Stimulated activated naive B cell treated with anti-CD40 and anti-IgM and Interleukin-4, amounts not matched to agents 10 μg/mL and 1 μg/mL and 100 μg/mL, for 72 hours (primary cell): ENCODE results near the gene C5.
"Not testable (repeated sequence)": the region's sequence is repeated elsewhere in the genome, so short reads cannot be mapped to it uniquely, and the experiment has no call there.

Experiments used
- ATAC-seq, 2 donors: fragments of 150-1000 bp; cut with Tn5 transposase; replicated peaks; 2 replicates each; pipeline ENCODE4 v1.10.0; 2021; ENCODE audit warnings: moderate library complexity in 1 of 2
- DNase-seq: peaks from one replicate; pipeline ENCODE4 v3.0.0; 2021
- H3K27ac Mint-ChIP-seq: one replicate; pipeline ENCODE4 v1.8.0; 2022; ENCODE audit warnings: mild to moderate bottlenecking, mixed read lengths
- H3K27me3 Mint-ChIP-seq, 2 donors: one replicate each; pipeline ENCODE4 v1.8.0; 2022; ENCODE audit warnings: mixed read lengths in 2 of 2
- H3K36me3 Mint-ChIP-seq, 2 donors: one replicate each; pipeline ENCODE4 v1.8.0; 2022; ENCODE audit warnings: mixed read lengths in 2 of 2, mild to moderate bottlenecking in 1 of 2
- H3K4me1 Mint-ChIP-seq, 2 donors: one replicate each; pipeline ENCODE4 v1.8.0; 2022; ENCODE audit warnings: mixed read lengths in 2 of 2, mild to moderate bottlenecking in 1 of 2
- H3K4me3 Mint-ChIP-seq, 2 donors: one replicate each; pipeline ENCODE4 v1.8.0; 2022; ENCODE audit warnings: mild to moderate bottlenecking in 2 of 2, mixed read lengths in 2 of 2, moderate library complexity in 1 of 2
- H3K9me3 Mint-ChIP-seq, 2 donors: one replicate each; pipeline ENCODE4 v1.8.0; 2022; ENCODE audit warnings: mixed read lengths in 2 of 2, mild to moderate bottlenecking in 1 of 2

The C5 gene

DNA sequence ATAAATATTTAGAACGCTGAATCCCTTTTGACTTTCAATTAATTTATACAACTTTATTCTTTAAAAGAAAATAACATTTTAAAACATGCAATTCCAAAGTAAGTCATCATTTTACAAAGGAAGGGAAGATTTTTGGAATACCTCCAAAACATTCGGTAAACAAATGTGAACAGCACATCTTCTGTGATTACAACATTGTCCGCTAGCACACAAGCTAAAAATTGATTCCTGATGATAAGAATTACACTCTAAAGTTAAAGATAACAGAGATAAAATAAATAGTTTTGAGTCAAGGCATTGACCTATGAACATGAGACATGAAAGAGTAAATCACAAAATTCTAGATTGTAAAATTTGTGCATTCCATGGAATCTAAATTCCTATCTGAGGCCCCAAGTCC is 67.2 kb downstream of the C5 start:
- Mint-ChIP-seq H3K27me3 (no peaks in the 10 kb centered on the region), H3K4me3 (no peak overlapping the region), H3K27ac (no peak overlapping the region), H3K36me3 (peaks cover 0 to 3% of the 10 kb centered on the region in 2 donors), H3K4me1 (peaks cover 0 to 2% of the 10 kb centered on the region in 2 donors), H3K9me3 (no peaks in the 10 kb centered on the region)
- no peak for ATAC-seq
- DNase-seq: no peak

DNA sequence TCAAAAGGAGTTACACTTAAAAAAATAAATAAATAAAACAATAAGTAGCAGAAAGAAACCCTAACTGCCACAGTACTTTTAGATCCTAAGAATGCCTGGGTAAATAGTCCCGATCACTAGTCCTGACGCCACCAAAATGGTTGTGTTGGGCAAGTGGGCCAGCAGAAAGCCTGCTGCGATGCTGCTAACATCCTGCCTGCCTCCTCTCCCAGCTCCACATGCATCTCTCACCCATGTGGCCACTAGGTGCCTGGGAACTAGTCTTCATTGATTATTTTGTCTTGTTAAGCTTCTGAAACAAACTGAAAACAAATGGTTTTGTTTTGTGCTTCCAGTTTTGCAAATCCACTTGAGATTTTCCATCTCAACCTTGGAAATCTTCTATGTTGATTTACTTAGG is 69.1 kb downstream of the C5 start:
- ATAC-seq (no peak), DNase-seq (no peak)
- Mint-ChIP-seq H3K4me3 (no peak overlapping the region), H3K4me1 (peaks cover 0 to 2% of the 10 kb centered on the region in 2 donors), H3K27me3 (no peaks in the 10 kb centered on the region), H3K27ac (no peak overlapping the region), H3K9me3 (no peaks in the 10 kb centered on the region), H3K36me3 (peaks cover 0 to 3% of the 10 kb centered on the region in 2 donors)

DNA sequence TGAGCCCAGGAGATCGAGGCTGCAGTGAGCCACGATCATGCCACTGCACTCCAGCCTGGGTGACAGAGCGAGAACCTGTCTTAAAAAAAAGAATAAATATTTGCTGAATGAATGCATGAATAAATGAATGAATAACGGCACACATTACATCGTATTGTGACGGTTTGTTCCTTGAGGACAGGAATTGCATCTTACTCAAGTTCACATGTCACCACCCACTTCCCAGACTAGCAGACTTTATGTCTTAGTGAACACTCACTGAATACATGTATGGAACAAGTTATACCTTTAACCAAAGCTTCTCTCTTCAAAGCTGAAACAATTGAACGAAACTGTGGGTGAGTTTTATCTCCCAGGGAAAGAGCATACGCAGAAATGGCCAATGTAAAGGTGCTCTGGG is 70.3 kb downstream of the C5 start:
- Mint-ChIP-seq H3K4me1 (peaks cover 0 to 2% of the 10 kb centered on the region in 2 donors), H3K36me3 (peaks cover 0 to 3% of the 10 kb centered on the region in 2 donors), H3K4me3 (no peak overlapping the region), H3K9me3 (no peaks in the 10 kb centered on the region), H3K27me3 (no peaks in the 10 kb centered on the region), H3K27ac (no peak overlapping the region)
- ATAC-seq: no peak
- no peak for DNase-seq

DNA sequence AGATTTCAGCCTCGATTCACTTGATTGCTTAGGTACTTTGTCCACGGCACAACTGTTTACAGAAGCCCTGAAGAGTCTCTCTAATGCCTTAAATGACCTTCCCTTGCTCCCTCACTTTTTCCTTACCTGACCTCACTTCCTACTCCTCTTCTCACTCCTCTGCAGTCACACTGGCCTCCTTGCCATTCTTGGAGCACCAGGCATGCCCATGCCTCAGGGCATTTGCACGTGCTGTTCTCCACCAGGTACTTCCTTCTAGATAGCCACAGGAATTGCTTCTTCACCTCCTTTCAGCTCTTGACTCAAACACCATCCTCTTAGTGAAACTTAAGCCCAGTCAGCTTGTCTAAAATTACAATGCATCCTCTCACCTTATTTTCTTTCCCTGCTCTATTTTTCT is 71.1 kb downstream of the C5 start:
- no peak for ATAC-seq
- Mint-ChIP-seq H3K4me1 (peaks cover 0 to 2% of the 10 kb centered on the region in 2 donors), H3K36me3 (peaks cover 0 to 3% of the 10 kb centered on the region in 2 donors)

DNA sequence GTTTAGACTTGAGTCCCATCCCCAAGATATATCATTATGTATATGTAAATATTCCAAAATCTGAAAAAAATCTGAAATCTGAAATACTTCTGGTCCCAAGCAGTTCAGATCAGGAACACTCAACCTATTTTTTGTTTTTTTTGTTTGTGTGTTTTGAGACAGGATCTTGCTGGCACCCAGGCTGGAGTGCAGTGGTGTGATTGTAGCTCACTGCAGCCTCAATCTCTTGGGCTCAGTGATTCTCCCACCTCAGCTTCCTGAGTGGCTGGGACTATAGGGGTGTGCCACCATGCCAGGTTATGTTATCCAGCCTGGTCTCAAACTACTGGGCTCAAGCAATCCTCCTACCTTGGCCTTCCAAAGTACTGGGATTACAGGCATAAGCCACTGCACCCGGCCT is 72.8 kb downstream of the C5 start:
- H3K36me3 Mint-ChIP-seq: peaks cover 0 to 3% of the 10 kb centered on the region in 2 donors
- no peak for DNase-seq
- no peak for ATAC-seq
- no peak overlapping the region for H3K4me3 Mint-ChIP-seq
- no peaks in the 10 kb centered on the region for H3K27me3 Mint-ChIP-seq
- H3K9me3 Mint-ChIP-seq: no peaks in the 10 kb centered on the region
- peaks cover 3% of the 10 kb centered on the region in 2 donors for H3K4me1 Mint-ChIP-seq
- H3K27ac Mint-ChIP-seq: no peak overlapping the region

More for the DNA sequence above, 71.1 kb downstream of the C5 start:
- Mint-ChIP-seq H3K27me3 (no peaks in the 10 kb centered on the region), H3K9me3 (no peaks in the 10 kb centered on the region), H3K4me3 (no peak overlapping the region), H3K27ac (no peak overlapping the region)
- DNase-seq: no peak

DNA sequence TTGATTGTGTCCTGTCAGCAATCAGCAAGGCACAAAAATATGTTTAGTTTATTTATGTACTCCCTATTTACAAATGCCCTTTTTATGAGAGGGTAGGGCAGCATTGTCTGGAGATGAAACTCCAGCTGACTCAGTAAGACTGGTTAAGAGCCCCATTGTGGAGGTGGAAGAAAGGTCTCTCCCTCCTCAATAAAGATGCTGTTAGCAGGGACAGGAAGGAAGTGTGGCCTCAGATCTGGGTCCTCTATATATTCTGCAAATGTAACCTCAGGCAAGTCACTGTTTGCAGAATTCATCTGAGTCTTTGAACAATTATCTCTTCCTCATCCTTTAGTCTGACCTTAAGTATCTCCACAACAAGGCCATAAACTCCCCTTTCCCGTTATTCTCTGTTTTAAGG is 75.2 kb downstream of the C5 start:
- H3K27ac Mint-ChIP-seq: no peak overlapping the region
- peaks cover 0 to 3% of the 10 kb centered on the region in 2 donors for H3K36me3 Mint-ChIP-seq
- H3K9me3 Mint-ChIP-seq: no peaks in the 10 kb centered on the region
- ATAC-seq: no peak
- H3K27me3 Mint-ChIP-seq: no peaks in the 10 kb centered on the region
- H3K4me1 Mint-ChIP-seq: peaks cover 5 to 12% of the 10 kb centered on the region in 2 donors
- no peak overlapping the region for H3K4me3 Mint-ChIP-seq
- no peak for DNase-seq

DNA sequence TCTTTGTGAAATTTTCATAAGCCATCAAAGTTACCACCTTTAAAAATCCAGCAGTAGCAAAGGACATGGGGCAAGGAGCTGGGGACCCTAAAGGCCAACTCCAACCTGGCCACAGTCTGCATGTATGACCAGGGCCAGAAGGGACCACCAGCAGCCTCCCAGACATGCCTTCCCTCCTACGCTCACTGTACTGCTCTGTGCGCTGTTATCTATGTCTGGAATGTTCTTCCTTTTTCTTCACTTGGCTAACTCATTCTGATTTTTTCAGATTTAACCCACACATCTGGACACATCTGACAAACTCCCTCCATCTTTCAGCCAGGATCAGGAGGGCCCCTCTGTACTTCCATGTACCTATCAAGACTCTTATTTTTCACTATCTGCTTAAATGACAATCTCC is 75.9 kb downstream of the C5 start:
- no peak overlapping the region for H3K4me3 Mint-ChIP-seq
- no peaks in the 10 kb centered on the region for H3K9me3 Mint-ChIP-seq
- H3K27ac Mint-ChIP-seq: no peak overlapping the region
- H3K36me3 Mint-ChIP-seq: peaks cover 0 to 7% of the 10 kb centered on the region in 2 donors
- no peak for DNase-seq
- H3K27me3 Mint-ChIP-seq: no peaks in the 10 kb centered on the region
- H3K4me1 Mint-ChIP-seq: peaks cover 5 to 12% of the 10 kb centered on the region in 2 donors
- ATAC-seq: no peak

DNA sequence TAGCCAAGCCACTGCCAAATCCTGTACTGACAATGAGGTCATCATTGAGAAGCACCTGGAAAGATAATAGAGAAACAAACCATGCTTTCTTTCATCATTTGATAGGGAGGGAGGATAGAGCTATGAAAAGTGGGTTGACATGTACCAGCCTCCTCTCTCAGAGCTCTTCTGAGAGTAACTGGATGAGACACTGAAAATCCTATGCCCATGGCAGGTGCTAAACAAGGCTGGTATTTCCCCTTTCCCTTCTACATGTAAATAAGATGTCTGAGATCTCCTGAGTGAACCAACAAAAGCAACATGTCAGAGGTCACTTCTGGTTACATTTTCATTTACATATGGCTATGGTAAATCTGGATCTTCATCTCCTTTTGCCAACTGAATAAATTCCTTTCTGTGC is 78.1 kb downstream of the C5 start:
- Mint-ChIP-seq H3K27me3 (no peaks in the 10 kb centered on the region), H3K27ac (no peak overlapping the region), H3K4me1 (peaks cover 5 to 12% of the 10 kb centered on the region in 2 donors), H3K4me3 (no peak overlapping the region), H3K36me3 (peaks cover 2 to 4% of the 10 kb centered on the region in 2 donors), H3K9me3 (no peaks in the 10 kb centered on the region)
- peak; percentile 76 to 80 for ATAC-seq
- no peak for DNase-seq

DNA sequence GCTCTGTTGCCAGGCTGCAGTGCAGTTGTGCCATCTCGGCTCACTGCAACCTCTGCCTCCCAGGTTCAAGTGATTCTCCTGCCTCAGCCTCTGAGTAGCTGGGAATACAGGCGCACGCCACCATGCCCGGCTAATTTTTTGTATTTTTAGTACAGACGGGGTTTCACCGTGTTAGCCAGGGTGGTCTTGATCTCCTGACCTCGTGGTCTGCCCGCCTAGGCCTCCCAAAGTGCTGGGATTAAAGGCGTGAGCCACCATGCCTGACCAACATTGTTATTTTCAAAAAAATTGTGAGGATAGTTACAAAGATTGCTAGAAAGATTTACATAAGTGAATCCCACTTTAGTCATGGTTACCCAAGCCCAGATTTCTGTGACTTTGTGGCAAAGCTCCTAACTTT is 78.6 kb downstream of the C5 start:
- H3K4me3 Mint-ChIP-seq, H3K27me3 Mint-ChIP-seq, H3K9me3 Mint-ChIP-seq, H3K27ac Mint-ChIP-seq, DNase-seq, H3K36me3 Mint-ChIP-seq, ATAC-seq: not testable (repeated sequence)
- peaks cover 5 to 12% of the 10 kb centered on the region in 2 donors for H3K4me1 Mint-ChIP-seq

DNA sequence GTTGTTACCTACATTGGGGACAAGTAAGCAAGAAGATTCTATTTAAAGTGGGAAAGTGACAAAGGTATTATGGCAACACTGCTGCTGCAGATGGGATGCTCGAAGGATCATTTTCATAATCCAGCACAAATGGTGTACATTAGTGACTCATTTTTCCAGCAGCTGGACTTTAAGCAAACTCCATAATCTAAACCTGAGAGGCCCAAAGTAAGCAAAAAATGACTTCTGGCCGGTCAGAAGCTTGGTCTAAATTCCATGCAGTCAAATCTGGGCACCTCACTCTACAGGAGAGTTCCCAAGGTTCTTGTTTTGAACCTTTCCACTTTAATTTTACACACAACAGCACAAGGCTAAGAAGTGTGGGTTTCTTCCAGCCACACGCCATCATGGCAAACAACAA is 79.8 kb downstream of the C5 start:
- no peaks in the 10 kb centered on the region for H3K27me3 Mint-ChIP-seq
- DNase-seq: no peak
- peaks cover 2 to 4% of the 10 kb centered on the region in 2 donors for H3K36me3 Mint-ChIP-seq
- H3K9me3 Mint-ChIP-seq: no peaks in the 10 kb centered on the region
- H3K4me3 Mint-ChIP-seq: no peak overlapping the region
- H3K27ac Mint-ChIP-seq: no peak overlapping the region
- H3K4me1 Mint-ChIP-seq: peaks cover 5 to 12% of the 10 kb centered on the region in 2 donors
- no peak for ATAC-seq

DNA sequence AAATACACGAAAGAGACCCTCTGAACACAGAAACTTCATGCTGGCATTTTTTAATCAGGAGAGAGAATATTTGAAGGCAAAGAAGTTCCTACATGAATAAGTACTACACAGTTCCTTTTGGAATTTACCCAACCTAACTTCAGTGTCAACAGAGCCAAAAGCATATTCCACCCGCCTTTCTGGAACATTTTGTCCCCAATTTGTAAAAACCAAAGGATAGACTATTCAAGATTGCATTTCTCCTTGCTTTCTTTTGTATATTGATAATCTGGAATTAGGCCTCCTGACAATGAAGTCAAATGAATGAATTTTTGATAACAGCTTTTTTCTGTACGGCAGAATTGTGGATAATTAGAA is 84.1 kb downstream of the C5 start:
- no peak for ATAC-seq
- no peak overlapping the region for H3K27ac Mint-ChIP-seq

DNA sequence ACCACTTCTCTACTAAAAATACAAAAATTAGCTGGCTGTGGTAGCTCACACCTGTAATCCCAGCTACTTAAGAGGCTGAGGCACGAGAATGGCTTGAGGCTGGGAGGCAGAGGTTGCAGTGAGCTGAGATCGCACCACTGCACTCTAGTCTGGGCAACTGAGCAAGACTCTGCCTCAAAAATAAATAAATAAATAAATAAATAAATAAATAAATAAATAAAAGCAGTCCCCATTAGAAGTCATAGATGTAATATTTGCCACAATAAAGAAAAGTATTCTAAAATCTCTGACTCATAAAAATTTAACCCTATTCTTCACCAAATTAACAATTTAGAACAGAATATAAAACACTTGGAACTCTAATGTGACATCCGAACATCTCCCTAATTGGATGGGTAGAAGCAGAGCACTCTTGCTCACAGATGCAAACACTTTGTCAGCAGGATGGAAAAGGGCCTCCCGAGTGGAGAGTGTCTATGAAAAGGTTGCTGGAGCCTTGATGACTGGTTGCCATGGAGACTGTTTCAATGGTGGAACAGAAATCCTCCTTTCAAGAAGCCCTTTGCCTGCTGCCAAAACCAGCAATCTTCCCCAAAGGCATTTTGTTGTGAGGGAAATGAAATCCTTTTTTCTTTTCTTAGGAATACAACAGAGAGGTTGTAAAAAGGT is 84.6 kb downstream of the C5 start:
- Mint-ChIP-seq H3K9me3 (no peaks in the 10 kb centered on the region), H3K4me3 (no peak overlapping the region), H3K4me1 (no peaks in the 10 kb centered on the region), H3K27ac (no peak overlapping the region), H3K27me3 (no peaks in the 10 kb centered on the region), H3K36me3 (peaks cover 2 to 15% of the 10 kb centered on the region in 2 donors)
- DNase-seq: no peak
- ATAC-seq: no peak

More for the DNA sequence above, 84.1 kb downstream of the C5 start:
- H3K4me3 Mint-ChIP-seq: no peak overlapping the region
- no peak for DNase-seq
- no peaks in the 10 kb centered on the region for H3K9me3 Mint-ChIP-seq
- peaks cover 2 to 15% of the 10 kb centered on the region in 2 donors for H3K36me3 Mint-ChIP-seq
- no peaks in the 10 kb centered on the region for H3K27me3 Mint-ChIP-seq
- H3K4me1 Mint-ChIP-seq: no peaks in the 10 kb centered on the region

DNA sequence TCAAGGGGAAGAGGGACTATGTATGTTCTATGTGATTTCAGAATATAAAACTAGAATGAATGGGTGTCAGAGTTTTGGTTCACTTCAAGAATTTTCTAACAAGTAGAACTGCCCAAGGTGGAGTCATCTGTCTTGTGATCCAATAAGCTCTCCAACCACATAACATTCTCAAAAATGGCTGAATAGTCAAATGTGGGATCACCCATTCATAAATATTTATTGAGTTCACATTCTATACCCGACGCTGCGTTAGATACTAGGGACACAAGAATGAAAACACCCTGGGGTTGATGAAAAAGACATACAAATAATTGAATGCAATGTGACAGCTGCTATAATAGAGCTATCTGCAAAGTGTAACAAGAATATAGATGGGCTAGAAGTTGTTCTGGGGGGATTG is 88.1 kb downstream of the C5 start:
- Mint-ChIP-seq H3K36me3 (peaks cover 0 to 16% of the 10 kb centered on the region in 2 donors), H3K9me3 (no peaks in the 10 kb centered on the region), H3K27ac (no peak overlapping the region), H3K27me3 (no peaks in the 10 kb centered on the region), H3K4me1 (no peaks in the 10 kb centered on the region), H3K4me3 (no peak overlapping the region)
- ATAC-seq: no peak
- DNase-seq: no peak

DNA sequence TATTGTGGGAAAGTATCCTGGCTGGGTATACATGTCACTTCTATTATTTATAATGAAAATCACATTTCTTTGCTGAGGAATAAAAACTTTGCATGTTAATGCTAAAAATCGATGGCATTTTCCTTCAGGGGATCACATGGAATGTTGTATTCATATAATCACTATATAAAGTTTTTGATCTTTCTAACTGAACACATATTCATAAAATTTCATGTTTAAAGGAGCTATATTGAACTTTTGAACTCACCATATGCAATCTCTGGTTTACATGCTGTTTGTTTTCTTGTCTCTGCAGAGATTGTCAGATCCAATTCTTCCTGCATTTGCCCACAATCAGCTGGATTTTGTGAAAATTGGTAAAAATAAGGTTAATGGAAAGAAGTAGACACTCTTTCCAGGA is 90.1 kb downstream of the C5 start:
- Mint-ChIP-seq H3K9me3 (no peaks in the 10 kb centered on the region), H3K27me3 (no peaks in the 10 kb centered on the region), H3K4me3 (no peak overlapping the region), H3K36me3 (peaks cover 0 to 20% of the 10 kb centered on the region in 2 donors), H3K4me1 (no peaks in the 10 kb centered on the region), H3K27ac (no peak overlapping the region)
- ATAC-seq (no peak), DNase-seq (no peak)

DNA sequence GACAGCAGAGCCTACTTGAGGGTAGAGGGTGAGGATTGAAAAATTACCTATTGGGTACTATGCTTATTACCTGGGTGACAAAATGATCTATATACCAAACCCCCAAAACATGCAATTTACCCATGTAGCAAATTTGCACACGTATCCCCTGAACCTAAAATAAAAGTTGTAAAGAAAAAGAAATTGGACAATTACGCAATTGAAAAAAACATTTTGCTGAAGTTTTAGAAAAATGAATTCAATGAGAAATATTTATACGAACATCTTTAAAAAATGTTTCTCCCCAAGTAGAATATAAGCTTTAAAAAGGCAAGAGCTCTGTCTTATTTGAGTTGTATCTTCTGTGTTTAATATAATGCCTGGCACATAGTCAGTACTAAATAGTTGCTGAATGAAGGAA is 93.2 kb downstream of the C5 start:
- no peaks in the 10 kb centered on the region for H3K4me1 Mint-ChIP-seq
- no peak overlapping the region for H3K27ac Mint-ChIP-seq
- ATAC-seq: no peak
- H3K4me3 Mint-ChIP-seq: no peak overlapping the region
- H3K27me3 Mint-ChIP-seq: no peaks in the 10 kb centered on the region
- no peak for DNase-seq
- H3K36me3 Mint-ChIP-seq: peaks cover 0 to 12% of the 10 kb centered on the region in 2 donors
- no peaks in the 10 kb centered on the region for H3K9me3 Mint-ChIP-seq
